Activated T-cell treated with anti-CD3 and anti-CD28 coated beads, Interleukin-2, amount 50 U/mL, for 4 hours (primary cell): Measurements from ENCODE around the gene HIP1R. TPM values are rescaled to one million over a fixed set of nuclear protein-coding genes. Genes with fewer than 3 reads are reported as not detected.

ENCODE experiments used
- ATAC-seq, 2 donors: fragments of 200-7000 bp; cut with Tn5 transposase; one replicate each; pipeline ENCODE4 v1.10.0; 2021
- DNase-seq: peaks from one replicate; pipeline ENCODE4 v3.0.0-alpha.2; 2020
- H3K27me3 Mint-ChIP-seq: one replicate; pipeline ENCODE4 v1.8.0; 2021; ENCODE audit warnings: low read depth, mixed read lengths
- H3K36me3 Mint-ChIP-seq: one replicate; pipeline ENCODE4 v1.8.0; 2022; ENCODE audit warnings: mixed read lengths; ENCODE audit not compliant: insufficient read depth
- H3K4me1 Mint-ChIP-seq: one replicate; pipeline ENCODE4 v1.8.0; 2021; ENCODE audit warnings: low read depth, mixed read lengths
- H3K4me3 Mint-ChIP-seq: one replicate; pipeline ENCODE4 v1.8.0; 2021; ENCODE audit warnings: mild to moderate bottlenecking, moderate library complexity, mixed read lengths
- H3K9me3 Mint-ChIP-seq: one replicate; pipeline ENCODE4 v1.8.0; 2021; ENCODE audit warnings: mixed read lengths
- total RNA-seq, 3 donors: library from RNA; stranded (reverse); gene quantifications; one replicate each; pipeline ENCODE4 v1.2.1, GENCODE V29; 2021

The HIP1R gene
- total RNA-seq, 3 donors from 2014 or later = 23.2 to 34.5 (median 32.1) TPM

GRCh38 chr12:122819209-122819785 lies 16.0 kb upstream of the HIP1R start:
- Mint-ChIP-seq H3K4me1 (no peaks in the 10 kb centered on the region), H3K36me3 (no peaks in the 10 kb centered on the region), H3K4me3 (no peak overlapping the region), H3K9me3 (no peaks in the 10 kb centered on the region), H3K27me3 (no peaks in the 10 kb centered on the region)
- no peak for ATAC-seq
- DNase-seq = no peak

- Mint-ChIP-seq H3K4me1 (no peaks in the 10 kb centered on the region), H3K4me3 (no peak overlapping the region), H3K9me3 (no peaks in the 10 kb centered on the region), H3K36me3 (no peaks in the 10 kb centered on the region), H3K27me3 (no peaks in the 10 kb centered on the region)
- DNase-seq = no peak
- no peak for ATAC-seq
These were observed 15.1 kb upstream of the HIP1R start for GRCh38 chr12:122820138-122820537.

GRCh38 chr12:122820838-122821271 lies 14.4 kb upstream of the HIP1R start:
- Mint-ChIP-seq H3K4me1 (no peaks in the 10 kb centered on the region), H3K36me3 (no peaks in the 10 kb centered on the region), H3K27me3 (no peaks in the 10 kb centered on the region), H3K9me3 (no peaks in the 10 kb centered on the region), H3K4me3 (no peak overlapping the region)
- no peak for ATAC-seq
- DNase-seq = no peak

GRCh38 chr12:122823429-122823828 lies 11.8 kb upstream of the HIP1R start:
- DNase-seq (no peak), ATAC-seq (no peak)
- H3K36me3 Mint-ChIP-seq = no peaks in the 10 kb centered on the region
- H3K4me1 Mint-ChIP-seq = peaks cover 2% of the 10 kb centered on the region
- no peaks in the 10 kb centered on the region for H3K9me3 Mint-ChIP-seq
- no peaks in the 10 kb centered on the region for H3K27me3 Mint-ChIP-seq
- no peak overlapping the region for H3K4me3 Mint-ChIP-seq

GRCh38 chr12:122825773-122826724 lies 9.2 kb upstream of the HIP1R start:
- Mint-ChIP-seq H3K27me3 (no peaks in the 10 kb centered on the region), H3K4me3 (peak overlapping the region; percentile 5), H3K4me1 (peaks cover 2% of the 10 kb centered on the region), H3K36me3 (no peaks in the 10 kb centered on the region), H3K9me3 (no peaks in the 10 kb centered on the region)
- DNase-seq (no peak), ATAC-seq (no peak)

- DNase-seq (no peak), ATAC-seq (no peak)
- peaks cover 2% of the 10 kb centered on the region for H3K4me1 Mint-ChIP-seq
- H3K4me3 Mint-ChIP-seq = no peak overlapping the region
- H3K27me3 Mint-ChIP-seq = no peaks in the 10 kb centered on the region
- H3K9me3 Mint-ChIP-seq = no peaks in the 10 kb centered on the region
- no peaks in the 10 kb centered on the region for H3K36me3 Mint-ChIP-seq
These were observed 8.0 kb upstream of the HIP1R start for GRCh38 chr12:122827258-122827657.

- Mint-ChIP-seq H3K4me3 (no peak overlapping the region), H3K27me3 (no peaks in the 10 kb centered on the region), H3K36me3 (no peaks in the 10 kb centered on the region), H3K9me3 (no peaks in the 10 kb centered on the region), H3K4me1 (peaks cover 10% of the 10 kb centered on the region)
- DNase-seq (no peak), ATAC-seq (no peak)
These were observed 4.6 kb upstream of the HIP1R start for GRCh38 chr12:122830517-122831214.

- ATAC-seq = no peak
- H3K36me3 Mint-ChIP-seq = no peaks in the 10 kb centered on the region
- H3K9me3 Mint-ChIP-seq = no peaks in the 10 kb centered on the region
- H3K27me3 Mint-ChIP-seq = no peaks in the 10 kb centered on the region
- DNase-seq = no peak
- H3K4me3 Mint-ChIP-seq = peak overlapping the region; percentile 95
- peaks cover 38% of the 10 kb centered on the region for H3K4me1 Mint-ChIP-seq
These were observed 945 bp upstream of the HIP1R start for GRCh38 chr12:122834104-122834920.

GRCh38 chr12:122835750-122836026 lies 431 bp downstream of the HIP1R start:
- Mint-ChIP-seq H3K4me3 (no peak overlapping the region), H3K9me3 (no peaks in the 10 kb centered on the region), H3K36me3 (no peaks in the 10 kb centered on the region), H3K4me1 (peaks cover 43% of the 10 kb centered on the region), H3K27me3 (no peaks in the 10 kb centered on the region)
- no peak for DNase-seq
- ATAC-seq = peak; percentile 51 to 60

- Mint-ChIP-seq H3K4me1 (peaks cover 46% of the 10 kb centered on the region), H3K4me3 (peak overlapping the region; percentile 95), H3K36me3 (no peaks in the 10 kb centered on the region), H3K9me3 (no peaks in the 10 kb centered on the region), H3K27me3 (no peaks in the 10 kb centered on the region)
- ATAC-seq (peak; percentile 58 to 65), DNase-seq (no peak)
These were observed 1.0 kb downstream of the HIP1R start for GRCh38 chr12:122836027-122836921.

- H3K9me3 Mint-ChIP-seq = no peaks in the 10 kb centered on the region
- H3K4me3 Mint-ChIP-seq = peak overlapping the region; percentile 95
- H3K27me3 Mint-ChIP-seq = no peaks in the 10 kb centered on the region
- DNase-seq (no peak), ATAC-seq (no peak)
- H3K4me1 Mint-ChIP-seq = peaks cover 49% of the 10 kb centered on the region
- no peaks in the 10 kb centered on the region for H3K36me3 Mint-ChIP-seq
These were observed 2.3 kb downstream of the HIP1R start for GRCh38 chr12:122837306-122838265.

GRCh38 chr12:122838841-122839240 lies 3.6 kb downstream of the HIP1R start:
- no peak for ATAC-seq
- Mint-ChIP-seq H3K4me3 (no peak overlapping the region), H3K4me1 (peaks cover 49% of the 10 kb centered on the region), H3K9me3 (no peaks in the 10 kb centered on the region), H3K36me3 (no peaks in the 10 kb centered on the region), H3K27me3 (no peaks in the 10 kb centered on the region)
- no peak for DNase-seq
